NCI-H345 (cell line): ENCODE data around the gene HIVEP1.

Experiments used
- DNase-seq: peaks from one replicate; lab custom pipeline; 2025; lab: John Stamatoyannopoulos, UW

HIVEP1 gene

DNA sequence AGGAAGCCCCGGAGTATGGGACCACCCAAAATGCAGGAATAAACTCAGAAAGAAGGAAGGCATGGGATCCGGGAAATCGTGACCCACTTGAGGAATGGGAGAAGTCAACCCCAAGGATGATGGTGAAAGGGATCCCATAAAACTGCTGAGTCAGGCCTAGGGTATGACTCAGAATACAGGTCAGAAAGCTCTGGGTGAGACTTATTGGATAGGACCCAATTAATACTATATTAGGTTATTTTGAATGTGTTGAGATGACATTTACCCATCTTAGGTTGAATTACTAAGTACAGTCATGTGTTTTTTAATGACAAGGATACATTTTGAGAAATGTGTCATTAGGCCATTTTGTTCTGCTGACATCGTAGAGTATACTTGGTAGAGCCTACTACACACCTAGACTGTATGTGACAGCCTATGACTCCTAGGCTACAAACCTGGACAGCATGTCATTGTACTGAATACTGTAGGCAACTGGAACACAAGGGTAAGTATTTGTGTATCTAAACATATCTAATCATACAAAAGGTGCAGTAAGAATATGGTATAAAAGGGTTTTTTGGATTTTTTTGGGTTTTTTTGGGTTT, 17.1 kb upstream of the HIVEP1 start:
- no peak for DNase-seq

DNA sequence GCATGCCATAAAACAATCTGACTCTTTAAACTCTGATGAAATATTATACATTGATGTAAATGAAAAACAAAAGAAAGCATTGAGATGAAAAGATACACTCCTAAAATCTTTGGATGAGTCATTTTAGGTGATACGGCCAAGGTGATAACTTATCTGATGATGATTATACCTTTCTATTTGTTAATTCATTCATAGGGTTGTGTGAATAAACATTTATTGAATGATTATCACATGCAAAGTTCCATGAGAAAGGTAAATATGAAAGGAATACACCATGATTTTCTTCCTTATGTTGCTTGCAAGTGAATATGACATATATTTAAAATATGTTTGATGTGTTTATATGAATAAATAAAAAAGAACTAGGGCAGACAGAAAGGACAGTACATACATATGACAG, 15.4 kb upstream of the HIVEP1 start:
- DNase-seq: no peak

- no peak for DNase-seq
Observed at GRCh38 chr6:11999246-11999645, 12.9 kb upstream of the HIVEP1 start.

GRCh38 chr6:12000174-12000573, 11.9 kb upstream of the HIVEP1 start:
- no peak for DNase-seq

- no peak for DNase-seq
Observed at GRCh38 chr6:12001004-12001705, 11.0 kb upstream of the HIVEP1 start.

GRCh38 chr6:12001706-12002435, 10.2 kb upstream of the HIVEP1 start:
- no peak for DNase-seq

- DNase-seq: no peak
Observed at GRCh38 chr6:12007473-12007872, 4.6 kb upstream of the HIVEP1 start.

GRCh38 chr6:12007887-12008286, 4.2 kb upstream of the HIVEP1 start:
- no peak for DNase-seq

DNA sequence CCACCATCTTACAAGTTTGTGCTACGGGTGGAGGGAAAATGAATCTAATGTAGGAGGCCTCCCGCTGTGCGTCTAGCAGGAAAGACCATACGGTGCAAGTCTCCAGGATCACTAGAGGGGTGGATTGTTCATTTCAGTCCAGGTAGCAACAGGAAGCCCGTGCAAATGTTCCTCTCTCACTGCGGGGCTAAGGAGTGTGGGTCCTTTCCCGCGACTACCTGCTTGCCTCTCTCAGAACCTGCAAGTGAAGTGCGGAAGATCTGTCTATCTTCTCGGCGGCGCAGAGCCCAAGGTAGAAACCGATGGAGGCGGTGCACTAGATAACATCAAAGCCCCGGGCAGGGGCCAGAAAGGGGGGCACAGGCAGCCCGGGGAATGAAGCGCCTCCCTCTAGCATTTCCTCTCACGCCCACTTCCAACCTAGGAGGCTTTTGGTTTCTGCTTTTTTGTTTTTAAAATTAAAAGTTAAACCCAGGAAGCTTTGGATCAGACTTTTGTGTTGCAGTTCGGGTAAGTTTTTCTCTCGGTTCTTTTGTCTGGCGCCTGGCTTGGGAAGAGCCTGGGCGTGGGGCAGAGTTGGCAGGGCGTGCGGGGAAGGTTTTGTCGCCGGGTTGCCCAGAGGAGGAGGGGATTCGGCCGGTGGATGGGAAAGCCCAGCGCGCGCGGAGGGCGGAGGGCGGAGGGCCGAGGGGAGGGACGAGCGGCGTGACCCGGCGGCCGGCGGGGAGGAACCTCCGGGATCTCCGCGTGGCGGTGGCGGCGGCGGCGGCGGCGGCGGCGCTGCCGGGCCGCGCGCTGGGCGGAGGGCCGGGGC, 3.5 kb upstream of the HIVEP1 start:
- peak; percentile 42 for DNase-seq

DNA sequence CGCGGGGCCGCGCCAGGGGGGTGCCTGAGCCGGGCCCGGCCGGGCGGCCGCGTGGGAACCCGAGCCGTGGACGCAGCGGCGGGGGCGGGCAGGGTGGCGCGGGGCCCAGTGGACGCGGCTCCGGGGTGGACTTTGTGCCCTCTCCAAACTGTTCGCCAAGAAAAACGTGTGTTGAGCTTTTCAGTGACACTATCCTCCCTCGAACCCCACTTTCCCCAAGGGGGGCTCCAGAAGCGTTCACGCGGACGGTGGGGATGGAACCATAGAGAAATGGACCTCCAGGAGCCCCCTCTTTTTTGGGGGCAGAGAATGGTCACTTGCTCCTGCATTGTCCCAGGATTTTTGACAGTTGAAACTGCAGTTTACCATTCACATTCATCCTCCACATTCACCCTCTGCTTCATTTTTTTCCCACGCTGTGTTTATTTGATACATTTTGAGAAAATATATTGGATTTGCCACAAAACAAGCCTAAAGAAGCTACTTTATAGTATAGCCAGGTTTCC, 2.9 kb upstream of the HIVEP1 start:
- DNase-seq: no peak

DNA sequence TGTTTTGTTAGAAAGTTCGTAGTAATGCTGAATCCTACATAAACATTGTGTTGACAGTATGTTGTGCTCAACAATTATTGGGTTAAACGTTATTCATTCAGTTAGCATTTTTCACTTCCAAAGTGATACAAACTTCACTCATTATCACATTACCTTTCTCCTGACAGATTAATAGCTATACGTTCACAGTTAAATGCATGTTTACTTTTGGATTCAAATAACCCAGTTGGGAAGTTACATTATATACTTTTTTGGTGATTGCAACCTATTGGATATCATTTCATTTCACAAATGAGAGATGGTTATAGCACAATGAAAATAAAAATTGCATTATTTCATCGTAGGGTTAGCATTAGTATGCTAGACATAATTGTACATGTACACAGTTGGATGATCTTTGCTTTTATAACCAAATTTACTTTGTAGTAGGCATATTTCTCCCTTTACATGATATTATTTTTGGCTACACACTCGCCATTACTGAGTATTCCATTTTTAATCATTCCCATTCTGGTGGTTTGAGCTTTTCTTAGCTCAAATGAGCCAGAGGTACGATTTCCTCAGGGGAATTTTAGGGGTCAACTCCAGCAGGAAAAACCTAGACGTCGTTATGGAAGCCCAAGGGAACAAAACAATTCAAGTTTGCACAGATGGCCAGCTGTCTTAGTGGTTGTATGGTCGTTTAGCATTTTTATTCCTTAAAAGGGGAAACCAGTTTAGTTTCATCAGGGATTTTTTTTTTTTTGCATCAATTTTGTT, 2.1 kb upstream of the HIVEP1 start:
- DNase-seq: no peak

DNA sequence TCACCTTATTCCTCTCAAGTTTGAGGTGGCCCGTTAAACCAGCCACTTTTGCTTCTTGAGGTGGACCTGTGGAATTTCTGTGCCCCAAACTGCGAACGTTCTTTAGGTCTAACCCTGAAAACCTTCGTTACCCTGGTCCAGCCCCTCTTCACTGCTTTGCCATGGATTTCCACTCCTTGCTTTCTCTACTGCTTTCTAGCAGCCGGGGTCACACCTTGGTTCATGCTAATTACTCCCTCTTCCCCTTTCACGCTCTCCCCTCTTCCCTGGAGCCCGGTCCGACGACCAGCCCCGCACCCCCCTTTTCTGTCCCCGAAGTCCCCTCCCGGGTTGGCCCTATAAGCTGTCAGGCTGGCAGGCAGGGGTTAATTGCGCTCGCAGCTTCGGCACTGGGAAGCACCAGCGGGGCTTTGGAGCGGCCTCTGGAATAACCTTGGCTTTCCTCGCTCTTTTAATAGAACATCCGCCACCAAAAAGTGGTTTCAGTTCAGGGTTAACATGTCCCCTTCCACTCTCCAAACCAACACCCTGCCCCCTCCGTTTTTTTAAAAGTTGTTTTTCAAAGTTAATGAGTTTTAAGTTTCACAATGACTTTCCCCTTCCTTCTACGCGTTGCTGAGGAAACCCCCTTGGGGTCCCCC, 1.4 kb upstream of the HIVEP1 start:
- peak; percentile 41 for DNase-seq

GRCh38 chr6:12011276-12012037, 655 bp upstream of the HIVEP1 start:
- DNase-seq: peak; percentile 81

GRCh38 chr6:12012558-12013306, 620 bp downstream of the HIVEP1 start:
- peak; percentile 22 for DNase-seq

- DNase-seq: no peak
Observed at GRCh38 chr6:12013307-12013719, 1.2 kb downstream of the HIVEP1 start.

GRCh38 chr6:12014027-12014872, 2.1 kb downstream of the HIVEP1 start:
- no peak for DNase-seq

DNA sequence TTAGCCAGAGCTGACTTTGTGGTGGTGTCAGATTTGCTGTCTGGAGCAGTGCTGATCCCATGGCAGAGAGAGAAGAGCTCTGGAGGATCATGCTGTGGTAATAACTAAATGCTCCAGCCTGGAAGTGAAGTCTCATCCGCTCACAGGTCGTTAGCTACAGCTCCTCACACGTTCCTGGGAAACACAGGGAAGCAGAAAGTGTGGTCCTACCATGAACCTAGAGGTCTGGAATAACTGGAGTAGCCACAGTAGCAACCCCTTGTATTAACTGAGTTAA, 2.7 kb downstream of the HIVEP1 start:
- DNase-seq: no peak

DNA sequence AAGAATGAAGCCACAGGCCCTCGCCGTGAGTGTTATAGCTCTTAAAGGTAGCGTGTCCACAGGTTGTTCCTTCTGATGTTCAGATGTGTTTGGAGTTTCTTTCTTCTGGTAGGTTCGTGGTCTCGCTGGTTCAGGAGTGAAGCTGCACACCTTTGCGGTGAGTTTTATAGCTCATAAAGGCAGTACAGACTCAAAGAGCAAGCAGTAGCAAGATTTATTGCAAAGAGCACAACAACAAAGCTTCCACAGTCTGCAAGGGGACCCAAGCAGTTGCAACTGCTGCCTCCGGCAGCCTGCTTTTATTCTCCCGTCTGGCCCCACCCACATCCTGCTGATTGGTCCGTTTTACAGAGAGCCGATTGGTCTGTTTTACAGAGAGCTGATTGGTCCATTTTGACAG, 5.2 kb downstream of the HIVEP1 start:
- DNase-seq: no peak

DNA sequence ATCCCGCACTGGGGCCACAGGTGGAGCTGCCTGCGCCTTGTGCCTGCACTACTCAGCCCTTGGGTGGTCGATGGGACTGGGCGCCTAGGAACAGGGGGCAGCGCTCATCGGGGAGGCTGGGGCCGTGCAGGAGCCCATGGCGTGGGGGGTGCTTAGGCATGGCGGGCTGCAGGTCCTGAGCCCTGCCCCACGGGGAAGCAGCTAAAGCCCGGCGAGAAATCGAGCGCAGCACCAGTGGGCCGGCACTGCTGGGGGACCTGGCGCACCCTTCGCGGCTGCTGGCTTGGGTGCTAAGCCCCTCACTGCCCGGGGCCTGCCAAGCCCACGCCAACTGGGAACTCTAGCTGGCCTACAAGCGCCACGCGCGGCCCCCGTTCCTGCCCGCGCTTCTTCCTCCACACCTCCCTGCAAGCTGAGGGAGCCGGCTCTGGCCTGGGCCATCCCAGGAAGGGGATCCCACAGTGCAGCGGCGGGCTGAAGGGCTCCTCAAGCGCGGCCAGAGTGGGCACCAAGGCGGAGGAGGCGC, 5.8 kb downstream of the HIVEP1 start:
- no peak for DNase-seq
